IPS DF 4.7 (cell line): Measurements from ENCODE around the gene RFTN1.

Experiments
- DNase-seq: peaks from one replicate; pipeline ENCODE4 v3.0.0-alpha.2; 2013; ENCODE audit warnings: low spot score; ENCODE audit errors: extremely low read depth

RFTN1 gene

GRCh38 chr3:16410659-16411058 is 102.8 kb downstream of the RFTN1 start:
- no peak for DNase-seq

- DNase-seq = no peak
These were observed 104.5 kb downstream of the RFTN1 start for GRCh38 chr3:16409032-16409431.

GRCh38 chr3:16407366-16407765 is 106.1 kb downstream of the RFTN1 start:
- DNase-seq = no peak

GRCh38 chr3:16406579-16406978 is 106.9 kb downstream of the RFTN1 start:
- no peak for DNase-seq

- no peak for DNase-seq
These were observed 107.3 kb downstream of the RFTN1 start for GRCh38 chr3:16406166-16406565.

GRCh38 chr3:16404349-16404895 is 109.1 kb downstream of the RFTN1 start:
- DNase-seq = no peak

- DNase-seq = no peak
These were observed 111.0 kb downstream of the RFTN1 start for GRCh38 chr3:16402451-16402850.

- no peak for DNase-seq
These were observed 112.2 kb downstream of the RFTN1 start for GRCh38 chr3:16401273-16401672.

- no peak for DNase-seq
These were observed 113.2 kb downstream of the RFTN1 start for GRCh38 chr3:16400106-16400931.

GRCh38 chr3:16399473-16399872 is 114.0 kb downstream of the RFTN1 start:
- DNase-seq = no peak

GRCh38 chr3:16398648-16399047 is 114.9 kb downstream of the RFTN1 start:
- no peak for DNase-seq

- DNase-seq = no peak
These were observed 117.3 kb downstream of the RFTN1 start for GRCh38 chr3:16396202-16396601.

GRCh38 chr3:16395212-16395611 is 118.3 kb downstream of the RFTN1 start:
- no peak for DNase-seq

GRCh38 chr3:16394639-16395038 is 118.9 kb downstream of the RFTN1 start:
- no peak for DNase-seq

GRCh38 chr3:16392717-16393116 is 120.8 kb downstream of the RFTN1 start:
- no peak for DNase-seq

- no peak for DNase-seq
These were observed 121.4 kb downstream of the RFTN1 start for GRCh38 chr3:16392065-16392464.

- DNase-seq = no peak
These were observed 122.9 kb downstream of the RFTN1 start for GRCh38 chr3:16390581-16390980.

GRCh38 chr3:16388850-16389441 is 124.6 kb downstream of the RFTN1 start:
- no peak for DNase-seq

GRCh38 chr3:16386561-16386960 is 126.9 kb downstream of the RFTN1 start:
- no peak for DNase-seq

- DNase-seq = no peak
These were observed 128.3 kb downstream of the RFTN1 start for GRCh38 chr3:16385151-16385550.

GRCh38 chr3:16383864-16384263 is 129.6 kb downstream of the RFTN1 start:
- DNase-seq = no peak

- DNase-seq = no peak
These were observed 130.7 kb downstream of the RFTN1 start for GRCh38 chr3:16382845-16383244.

- no peak for DNase-seq
These were observed 132.1 kb downstream of the RFTN1 start for GRCh38 chr3:16381426-16381825.
